ENCODE data around the gene ELOVL5.

Gene ELOVL5

GRCh38 chr6:53250176-53251032 lies 98.3 kb downstream of the ELOVL5 start:
- no peak overlapping the region for H3K4me3 Mint-ChIP-seq
- ATAC-seq (replicated peaks; ENCODE audit: extremely low read depth, poor library complexity, severe bottlenecking) (no peak), DNase-seq (ENCODE audit: low spot score in 2 of 2) (no peak)
- H3K27ac Mint-ChIP-seq (ENCODE audit: low read depth) = peak overlapping the region; percentile 24
- no peaks in the 10 kb centered on the region for H3K9me3 Mint-ChIP-seq
- H3K4me1 Mint-ChIP-seq = no peaks in the 10 kb centered on the region
- no peaks in the 10 kb centered on the region for H3K36me3 Mint-ChIP-seq (ENCODE audit: insufficient read depth)
- no peaks in the 10 kb centered on the region for H3K27me3 Mint-ChIP-seq

GRCh38 chr6:53246924-53247323 lies 101.8 kb downstream of the ELOVL5 start:
- Mint-ChIP-seq H3K4me1 (no peaks in the 10 kb centered on the region), H3K36me3 (ENCODE audit: insufficient read depth) (peaks cover 2% of the 10 kb centered on the region), H3K9me3 (no peaks in the 10 kb centered on the region), H3K27ac (ENCODE audit: low read depth) (no peak overlapping the region), H3K4me3 (no peak overlapping the region), H3K27me3 (no peaks in the 10 kb centered on the region)
- no peak for ATAC-seq (replicated peaks; ENCODE audit: extremely low read depth, poor library complexity, severe bottlenecking)
- DNase-seq (ENCODE audit: low spot score in 2 of 2) = no peak

- no peak for DNase-seq (ENCODE audit: low spot score in 2 of 2)
- Mint-ChIP-seq H3K4me1 (no peaks in the 10 kb centered on the region), H3K9me3 (no peaks in the 10 kb centered on the region), H3K27me3 (no peaks in the 10 kb centered on the region), H3K27ac (ENCODE audit: low read depth) (no peak overlapping the region), H3K4me3 (no peak overlapping the region), H3K36me3 (ENCODE audit: insufficient read depth) (peaks cover 2% of the 10 kb centered on the region)
- ATAC-seq (replicated peaks; ENCODE audit: extremely low read depth, poor library complexity, severe bottlenecking) = no peak
Measured at GRCh38 chr6:53244958-53245357, 103.8 kb downstream of the ELOVL5 start.

GRCh38 chr6:53244399-53244931 lies 104.3 kb downstream of the ELOVL5 start:
- ATAC-seq (replicated peaks; ENCODE audit: extremely low read depth, poor library complexity, severe bottlenecking) (no peak), DNase-seq (ENCODE audit: low spot score in 2 of 2) (no peak)
- no peaks in the 10 kb centered on the region for H3K27me3 Mint-ChIP-seq
- H3K4me3 Mint-ChIP-seq = no peak overlapping the region
- peaks cover 2% of the 10 kb centered on the region for H3K36me3 Mint-ChIP-seq (ENCODE audit: insufficient read depth)
- H3K4me1 Mint-ChIP-seq = no peaks in the 10 kb centered on the region
- H3K9me3 Mint-ChIP-seq = no peaks in the 10 kb centered on the region
- H3K27ac Mint-ChIP-seq (ENCODE audit: low read depth) = no peak overlapping the region

GRCh38 chr6:53241938-53242337 lies 106.8 kb downstream of the ELOVL5 start:
- Mint-ChIP-seq H3K27ac (ENCODE audit: low read depth) (no peak overlapping the region), H3K36me3 (ENCODE audit: insufficient read depth) (peaks cover 2% of the 10 kb centered on the region), H3K9me3 (no peaks in the 10 kb centered on the region), H3K27me3 (no peaks in the 10 kb centered on the region), H3K4me3 (no peak overlapping the region), H3K4me1 (no peaks in the 10 kb centered on the region)
- no peak for DNase-seq (ENCODE audit: low spot score in 2 of 2)
- ATAC-seq (replicated peaks; ENCODE audit: extremely low read depth, poor library complexity, severe bottlenecking) = no peak

GRCh38 chr6:53240761-53241160 lies 108.0 kb downstream of the ELOVL5 start:
- Mint-ChIP-seq H3K4me1 (peaks cover 8% of the 10 kb centered on the region), H3K4me3 (no peak overlapping the region), H3K36me3 (ENCODE audit: insufficient read depth) (peaks cover 2% of the 10 kb centered on the region), H3K27ac (ENCODE audit: low read depth) (no peak overlapping the region), H3K27me3 (no peaks in the 10 kb centered on the region), H3K9me3 (no peaks in the 10 kb centered on the region)
- DNase-seq (ENCODE audit: low spot score in 2 of 2) (no peak), ATAC-seq (replicated peaks; ENCODE audit: extremely low read depth, poor library complexity, severe bottlenecking) (no peak)

GRCh38 chr6:53240139-53240538 lies 108.6 kb downstream of the ELOVL5 start:
- no peak overlapping the region for H3K27ac Mint-ChIP-seq (ENCODE audit: low read depth)
- H3K4me1 Mint-ChIP-seq = peaks cover 11% of the 10 kb centered on the region
- H3K27me3 Mint-ChIP-seq = no peaks in the 10 kb centered on the region
- H3K36me3 Mint-ChIP-seq (ENCODE audit: insufficient read depth) = peaks cover 1% of the 10 kb centered on the region
- ATAC-seq (replicated peaks; ENCODE audit: extremely low read depth, poor library complexity, severe bottlenecking) (no peak), DNase-seq (ENCODE audit: low spot score in 2 of 2) (no peak)
- H3K4me3 Mint-ChIP-seq = no peak overlapping the region
- no peaks in the 10 kb centered on the region for H3K9me3 Mint-ChIP-seq

- Mint-ChIP-seq H3K4me3 (no peak overlapping the region), H3K9me3 (no peaks in the 10 kb centered on the region), H3K27me3 (no peaks in the 10 kb centered on the region), H3K27ac (ENCODE audit: low read depth) (no peak overlapping the region), H3K36me3 (ENCODE audit: insufficient read depth) (no peaks in the 10 kb centered on the region), H3K4me1 (peaks cover 11% of the 10 kb centered on the region)
- ATAC-seq (replicated peaks; ENCODE audit: extremely low read depth, poor library complexity, severe bottlenecking) (no peak), DNase-seq (ENCODE audit: low spot score in 2 of 2) (no peak)
Measured at GRCh38 chr6:53239526-53239925, 109.2 kb downstream of the ELOVL5 start.

- Mint-ChIP-seq H3K36me3 (ENCODE audit: insufficient read depth) (no peaks in the 10 kb centered on the region), H3K4me3 (no peak overlapping the region), H3K27ac (ENCODE audit: low read depth) (no peak overlapping the region), H3K9me3 (no peaks in the 10 kb centered on the region), H3K27me3 (no peaks in the 10 kb centered on the region), H3K4me1 (peaks cover 11% of the 10 kb centered on the region)
- DNase-seq (ENCODE audit: low spot score in 2 of 2) (no peak), ATAC-seq (replicated peaks; ENCODE audit: extremely low read depth, poor library complexity, severe bottlenecking) (no peak)
Measured at GRCh38 chr6:53238311-53238710, 110.4 kb downstream of the ELOVL5 start.

- Mint-ChIP-seq H3K27me3 (no peaks in the 10 kb centered on the region), H3K4me3 (peak overlapping the region; percentile 32), H3K9me3 (no peaks in the 10 kb centered on the region), H3K36me3 (ENCODE audit: insufficient read depth) (peaks cover 2% of the 10 kb centered on the region), H3K27ac (ENCODE audit: low read depth) (peak overlapping the region; percentile 29), H3K4me1 (peaks cover 17% of the 10 kb centered on the region)
- no peak for DNase-seq (ENCODE audit: low spot score in 2 of 2)
- no peak for ATAC-seq (replicated peaks; ENCODE audit: extremely low read depth, poor library complexity, severe bottlenecking)
Measured at GRCh38 chr6:53236241-53236640, 112.5 kb downstream of the ELOVL5 start.

- no peak for DNase-seq (ENCODE audit: low spot score in 2 of 2)
- peak overlapping the region; percentile 29 for H3K27ac Mint-ChIP-seq (ENCODE audit: low read depth)
- no peaks in the 10 kb centered on the region for H3K27me3 Mint-ChIP-seq
- no peak for ATAC-seq (replicated peaks; ENCODE audit: extremely low read depth, poor library complexity, severe bottlenecking)
- peaks cover 17% of the 10 kb centered on the region for H3K4me1 Mint-ChIP-seq
- H3K9me3 Mint-ChIP-seq = no peaks in the 10 kb centered on the region
- H3K36me3 Mint-ChIP-seq (ENCODE audit: insufficient read depth) = peaks cover 2% of the 10 kb centered on the region
- no peak overlapping the region for H3K4me3 Mint-ChIP-seq
Measured at GRCh38 chr6:53235508-53235907, 113.2 kb downstream of the ELOVL5 start.

GRCh38 chr6:53233309-53233708 lies 115.4 kb downstream of the ELOVL5 start:
- no peaks in the 10 kb centered on the region for H3K27me3 Mint-ChIP-seq
- ATAC-seq (replicated peaks; ENCODE audit: extremely low read depth, poor library complexity, severe bottlenecking) = no peak
- DNase-seq (ENCODE audit: low spot score in 2 of 2) = no peak
- no peak overlapping the region for H3K4me3 Mint-ChIP-seq
- H3K36me3 Mint-ChIP-seq (ENCODE audit: insufficient read depth) = peaks cover 2% of the 10 kb centered on the region
- H3K9me3 Mint-ChIP-seq = no peaks in the 10 kb centered on the region
- no peak overlapping the region for H3K27ac Mint-ChIP-seq (ENCODE audit: low read depth)
- H3K4me1 Mint-ChIP-seq = peaks cover 17% of the 10 kb centered on the region

GRCh38 chr6:53230775-53231467 lies 117.8 kb downstream of the ELOVL5 start:
- Mint-ChIP-seq H3K27ac (ENCODE audit: low read depth) (no peak overlapping the region), H3K36me3 (ENCODE audit: insufficient read depth) (peaks cover 2% of the 10 kb centered on the region), H3K4me3 (no peak overlapping the region), H3K27me3 (no peaks in the 10 kb centered on the region), H3K9me3 (no peaks in the 10 kb centered on the region), H3K4me1 (peaks cover 11% of the 10 kb centered on the region)
- DNase-seq (ENCODE audit: low spot score in 2 of 2) (no peak), ATAC-seq (replicated peaks; ENCODE audit: extremely low read depth, poor library complexity, severe bottlenecking) (no peak)

Measured in central memory CD8-positive, alpha-beta T cell (primary cell).